Activated B cell treated with CpG ODN at 0.5 μM for 24 hours (primary cell): ENCODE data around the gene WEE1. TPM values are rescaled to one million over a fixed set of nuclear protein-coding genes. Genes with fewer than 3 reads are reported as not detected.

Experiments used
- ATAC-seq: fragments of 200-7000 bp; cut with Tn5 transposase; one replicate; pipeline ENCODE4 v1.10.0; 2021; ENCODE audit warnings: low read depth, mild to moderate bottlenecking, moderate library complexity
- CTCF ChIA-PET: fragments of 350-600 bp; sonication (Branson Sonifier 250); formaldehyde crosslinking; loops from one replicate; lab custom pipeline; 2021; ENCODE audit warnings: antibody characterized with exemption; lab: Charles Lee
- POLR2A ChIA-PET: fragments of 350-600 bp; sonication (Branson Sonifier 250); formaldehyde crosslinking; loops from one replicate; lab custom pipeline; 2021; ENCODE audit warnings: antibody characterized with exemption; lab: Charles Lee
- DNase-seq: peaks from one replicate; pipeline ENCODE4 v3.0.0; 2022
- H3K27ac Mint-ChIP-seq: one replicate; pipeline ENCODE4 v1.8.0; 2020; ENCODE audit warnings: mixed read lengths
- H3K27me3 Mint-ChIP-seq: one replicate; pipeline ENCODE4 v1.8.0; 2021; ENCODE audit warnings: mixed read lengths
- H3K36me3 Mint-ChIP-seq: one replicate; pipeline ENCODE4 v1.8.0; 2021; ENCODE audit warnings: low read depth, mixed read lengths
- H3K4me1 Mint-ChIP-seq: one replicate; pipeline ENCODE4 v1.8.0; 2021; ENCODE audit warnings: mixed read lengths
- H3K4me3 Mint-ChIP-seq: one replicate; pipeline ENCODE4 v1.8.0; 2020; ENCODE audit warnings: mild to moderate bottlenecking, mixed read lengths
- H3K9me3 Mint-ChIP-seq: one replicate; pipeline ENCODE4 v1.8.0; 2020; ENCODE audit warnings: mixed read lengths
- CTCF ChIP-seq: fragments of 200-600 bp; IDR thresholded peaks from one replicate; pipeline ENCODE4 v1.8.0; 2022; ENCODE audit warnings: antibody characterized with exemption, mild to moderate bottlenecking
- intact Hi-C: fragments of 100-400 bp; cut with micrococcal nuclease; formaldehyde crosslinking; loops from one replicate; pipeline ENCODE4 v1.15.1; 2024
- total RNA-seq: library from RNA; stranded (reverse); gene quantifications from 2 replicates; pipeline ENCODE4 v1.2.3, GENCODE V29; 2022

WEE1 gene
- total RNA-seq, 1 donor from 2014 or later: 33.7 TPM

GRCh38 chr11:9550191-9550628, 23.3 kb upstream of the WEE1 start:
- ATAC-seq: no peak
- ChIA-PET POLR2A (interaction anchor here (0.6 kb wide), 1 partner anchor 67 kb away, joined by 7 read pairs; no protein-coding TSS in a partner anchor), CTCF (interaction anchor here (0.8 kb wide), 1 partner anchor 44 kb away, joined by 3 read pairs; no protein-coding TSS in a partner anchor)
- H3K27ac Mint-ChIP-seq: no peak overlapping the region
- intact Hi-C loops: no loop called here
- DNase-seq: no peak
- H3K4me3 Mint-ChIP-seq: no peak overlapping the region
- TF ChIP-seq CTCF: no peak
- H3K9me3 Mint-ChIP-seq: no peaks in the 10 kb centered on the region
- H3K27me3 Mint-ChIP-seq: no peaks in the 10 kb centered on the region
- H3K36me3 Mint-ChIP-seq: peaks cover 12% of the 10 kb centered on the region
- peaks cover 13% of the 10 kb centered on the region for H3K4me1 Mint-ChIP-seq

GRCh38 chr11:9561279-9561982, 12.0 kb upstream of the WEE1 start:
- no peak overlapping the region for H3K4me3 Mint-ChIP-seq
- POLR2A ChIA-PET: interaction anchor here (0.7 kb wide), 1 partner anchor 11 kb away, joined by 3 read pairs; no protein-coding TSS in a partner anchor
- CTCF ChIA-PET: no interaction called here
- intact Hi-C loops: no loop called here
- DNase-seq: no peak
- peaks cover 9% of the 10 kb centered on the region for H3K4me1 Mint-ChIP-seq
- H3K27me3 Mint-ChIP-seq: no peaks in the 10 kb centered on the region
- no peak for ATAC-seq
- peaks cover 17% of the 10 kb centered on the region for H3K9me3 Mint-ChIP-seq
- H3K27ac Mint-ChIP-seq: no peak overlapping the region
- peaks cover 25% of the 10 kb centered on the region for H3K36me3 Mint-ChIP-seq
- TF ChIP-seq CTCF: no peak

GRCh38 chr11:9562716-9563115, 10.8 kb upstream of the WEE1 start:
- H3K4me1 Mint-ChIP-seq: peaks cover 10% of the 10 kb centered on the region
- no peak overlapping the region for H3K4me3 Mint-ChIP-seq
- CTCF ChIA-PET: interaction anchor here (2.7 kb wide), 1 partner anchor 28 kb away, joined by 11 read pairs; no protein-coding TSS in a partner anchor
- DNase-seq (no peak), ATAC-seq (no peak)
- H3K27ac Mint-ChIP-seq: no peak overlapping the region
- POLR2A ChIA-PET: interaction anchor here (0.5 to 1.0 kb wide), 2 partner anchors 10 to 39 kb away, joined by 3 to 4 read pairs; no protein-coding TSS in a partner anchor
- intact Hi-C loops: no loop called here
- H3K27me3 Mint-ChIP-seq: no peaks in the 10 kb centered on the region
- no peak for TF ChIP-seq CTCF
- peaks cover 17% of the 10 kb centered on the region for H3K9me3 Mint-ChIP-seq
- H3K36me3 Mint-ChIP-seq: peaks cover 17% of the 10 kb centered on the region

- peaks cover 13% of the 10 kb centered on the region for H3K4me1 Mint-ChIP-seq
- no peaks in the 10 kb centered on the region for H3K27me3 Mint-ChIP-seq
- DNase-seq (no peak), ATAC-seq (no peak)
- no peak overlapping the region for H3K27ac Mint-ChIP-seq
- H3K9me3 Mint-ChIP-seq: peaks cover 17% of the 10 kb centered on the region
- no peak overlapping the region for H3K4me3 Mint-ChIP-seq
- intact Hi-C loops: no loop called here
- ChIA-PET POLR2A (interaction anchor here (0.5 to 1.0 kb wide), 2 partner anchors 10 to 38 kb away, joined by 3 to 4 read pairs; no protein-coding TSS in a partner anchor), CTCF (interaction anchor here (2.7 kb wide), 1 partner anchor 28 kb away, joined by 11 read pairs; no protein-coding TSS in a partner anchor)
- H3K36me3 Mint-ChIP-seq: peaks cover 17% of the 10 kb centered on the region
- no peak for TF ChIP-seq CTCF
Observed at GRCh38 chr11:9563196-9563730, 10.2 kb upstream of the WEE1 start.
